SU-DHL-6 (cell line): Measurements from ENCODE around the gene TOMT.

ENCODE experiments used
- H2AFZ ChIP-seq: fragments of 200-600 bp; sonication (generic); 2 replicates; pipeline ENCODE4 v1.6.1; 2014; ENCODE audit warnings: low read depth, mild to moderate bottlenecking, moderate library complexity, mixed read lengths, antibody characterized with exemption, low read length; ENCODE audit not compliant: severe bottlenecking
- H3F3A ChIP-seq: fragments of 200-600 bp; shearing (Covaris generic); 2 replicates; pipeline ENCODE4 v1.6.0; 2016; ENCODE audit warnings: antibody characterized with exemption, mild to moderate bottlenecking; ENCODE audit not compliant: insufficient read depth
- H3K27ac ChIP-seq: fragments of 200-600 bp; sonication (generic); 2 replicates; pipeline ENCODE4 v1.5.1; 2016; ENCODE audit warnings: low read depth, mild to moderate bottlenecking, low read length, moderate library complexity, mixed read lengths
- H3K27me3 ChIP-seq: fragments of 200-600 bp; sonication (generic), shearing (Covaris generic); 2 replicates; pipeline ENCODE4 v1.6.0; 2014; ENCODE audit warnings: mild to moderate bottlenecking, low read length
- H3K36me3 ChIP-seq: fragments of 200-600 bp; sonication (generic); 2 replicates; pipeline ENCODE4 v1.6.1; 2014; ENCODE audit warnings: mild to moderate bottlenecking, low read length, mixed read lengths
- H3K4me2 ChIP-seq: fragments of 300-600, 200-600 bp; shearing (Covaris generic), sonication (generic); 2 replicates; pipeline ENCODE4 v1.6.0; 2014; ENCODE audit warnings: low read length, low read depth, mild to moderate bottlenecking; ENCODE audit not compliant: poor library complexity, severe bottlenecking
- H3K4me3 ChIP-seq: fragments of 200-600 bp; sonication (generic); 2 replicates; pipeline ENCODE4 v1.5.1; 2014; ENCODE audit warnings: antibody characterized with exemption, low read length, mild to moderate bottlenecking, mixed read lengths; ENCODE audit not compliant: insufficient read depth, poor library complexity, severe bottlenecking
- H3K79me2 ChIP-seq: fragments of 200-600 bp; sonication (generic); 2 replicates; pipeline ENCODE4 v1.6.1; 2014; ENCODE audit warnings: mild to moderate bottlenecking, low read length, moderate library complexity; ENCODE audit not compliant: insufficient read depth
- H3K9ac ChIP-seq: fragments of 200-600 bp; sonication (generic); 2 replicates; pipeline ENCODE4 v1.7.0; 2014; ENCODE audit warnings: mild to moderate bottlenecking, low read length
- H3K9me2 ChIP-seq: fragments of 200-600 bp; sonication (generic); replicated peaks from 2 replicates; pipeline ENCODE4 v1.6.1; 2014; ENCODE audit warnings: low read length; ENCODE audit not compliant: insufficient read depth
- H3K9me3 ChIP-seq: fragments of 200-600 bp; sonication (generic); 2 replicates; pipeline ENCODE4 v1.6.1; 2014; ENCODE audit warnings: low read length, mixed read lengths; ENCODE audit not compliant: insufficient read depth
- H4K20me1 ChIP-seq: fragments of 200-600 bp; sonication (generic); 2 replicates; pipeline ENCODE4 v1.6.1; 2014; ENCODE audit warnings: low read depth, mild to moderate bottlenecking, antibody characterized with exemption, low read length, moderate library complexity, mixed read lengths
- CTCF ChIP-seq: fragments of 200-600 bp; sonication (generic); IDR thresholded peaks from one replicate; pipeline ENCODE4 v1.5.1; 2017; ENCODE audit warnings: antibody characterized with exemption, mild to moderate bottlenecking, low read length, moderate library complexity; ENCODE audit not compliant: insufficient read depth, poor library complexity, severe bottlenecking
- EZH2phosphoT487 ChIP-seq: fragments of 200-600 bp; sonication (generic), shearing (Covaris generic); conservative IDR thresholded peaks from 2 replicates; pipeline ENCODE4 v1.6.1; 2018; ENCODE audit warnings: mild to moderate bottlenecking, antibody characterized with exemption, low read length, moderate library complexity, mixed read lengths

Gene TOMT

DNA sequence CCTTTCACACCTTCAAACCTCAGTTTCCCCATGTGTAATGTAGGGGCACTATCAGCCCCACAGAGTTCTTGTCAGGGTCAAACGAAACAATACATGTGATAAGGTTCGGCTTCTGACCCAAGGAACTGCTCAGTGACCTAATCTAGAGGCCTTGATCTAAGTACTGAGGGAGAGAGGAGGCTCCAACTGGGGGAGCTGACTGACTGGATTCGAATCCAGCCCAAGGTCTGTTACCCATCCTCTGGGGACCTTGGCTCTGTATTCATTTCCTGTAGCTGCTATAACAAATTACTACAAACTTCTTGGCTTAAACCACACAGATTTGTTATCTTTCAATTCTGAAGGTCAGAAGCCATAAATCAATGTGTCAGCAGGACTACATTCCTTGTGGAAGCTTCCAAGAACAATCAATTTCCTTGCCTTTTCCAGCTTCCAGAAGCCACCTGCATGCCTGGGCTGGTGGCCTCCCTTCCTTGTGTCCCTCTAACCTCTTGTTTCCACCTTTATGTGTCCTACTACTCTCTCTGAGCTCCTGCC, 17.5 kb downstream of the TOMT start:
- Histone ChIP-seq H2AFZ (no peak overlapping the region), H3K36me3 (0 out of 2 replicates have a peak, but pooled peaks cover 2% of the 10 kb centered on the region), H3K9me3 (peaks cover 42% of the 10 kb centered on the region; the same call in 1 of the 2 replicates), H3F3A (no peaks in the 10 kb centered on the region), H4K20me1 (no peaks in the 10 kb centered on the region), H3K9me2 (no peaks in the 10 kb centered on the region), H3K4me2 (no peak overlapping the region), H3K27me3 (no peaks in the 10 kb centered on the region), H3K4me3 (no peak overlapping the region), H3K9ac (no peak overlapping the region), H3K79me2 (no peaks in the 10 kb centered on the region), H3K27ac (no peak overlapping the region)
- TF ChIP-seq CTCF (no peak), EZH2phosphoT487 (no peak)

DNA sequence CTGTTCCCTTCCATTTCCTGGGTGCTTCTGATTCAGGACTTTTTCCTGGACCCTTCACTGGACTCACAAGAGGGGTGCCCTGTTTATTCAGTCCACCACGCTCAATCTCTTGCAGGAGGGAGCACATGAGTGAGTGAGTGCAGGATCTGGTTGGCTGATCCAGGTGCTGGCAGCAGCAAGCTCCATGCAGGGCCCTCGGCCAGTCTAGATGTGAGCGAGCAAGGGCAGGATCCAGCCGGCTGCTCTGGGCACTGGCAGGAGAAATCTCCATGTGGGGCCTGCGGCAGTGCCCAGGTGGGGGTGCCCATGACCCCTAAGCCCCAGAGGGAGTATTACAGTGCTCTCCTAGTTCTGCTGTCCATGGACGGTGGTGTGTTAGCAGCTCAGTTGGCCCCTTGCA, 18.3 kb downstream of the TOMT start:
- Histone ChIP-seq H3K4me2 (no peak overlapping the region), H3K36me3 (0 out of 2 replicates have a peak, but pooled peaks cover 2% of the 10 kb centered on the region), H3K9me3 (peaks cover 51% of the 10 kb centered on the region; the same call in 1 of the 2 replicates), H3K79me2 (no peaks in the 10 kb centered on the region), H4K20me1 (no peaks in the 10 kb centered on the region), H3K4me3 (no peak overlapping the region), H3K9me2 (no peaks in the 10 kb centered on the region), H3K27me3 (no peaks in the 10 kb centered on the region), H3F3A (no peaks in the 10 kb centered on the region), H3K27ac (no peak overlapping the region), H3K9ac (no peak overlapping the region), H2AFZ (no peak overlapping the region)
- TF ChIP-seq EZH2phosphoT487 (no peak), CTCF (no peak)

GRCh38 chr11:72125956-72126355, 20.2 kb downstream of the TOMT start:
- no peak overlapping the region for H3K27ac ChIP-seq
- H3K79me2 ChIP-seq: no peaks in the 10 kb centered on the region
- no peaks in the 10 kb centered on the region for H3F3A ChIP-seq
- no peaks in the 10 kb centered on the region for H4K20me1 ChIP-seq
- no peak overlapping the region for H3K4me3 ChIP-seq
- peaks cover 56% of the 10 kb centered on the region; the same call in 1 of the 2 replicates for H3K9me3 ChIP-seq
- H3K9me2 ChIP-seq: no peaks in the 10 kb centered on the region
- no peak overlapping the region for H3K4me2 ChIP-seq
- H3K9ac ChIP-seq: no peak overlapping the region
- no peak for TF ChIP-seq CTCF
- no peaks in the 10 kb centered on the region for H3K27me3 ChIP-seq
- no peak overlapping the region for H2AFZ ChIP-seq
- H3K36me3 ChIP-seq: 0 out of 2 replicates have a peak, but pooled peaks cover 2% of the 10 kb centered on the region
